ENCODE data around the gene SLC9A3. TPM values are rescaled to one million over a fixed set of nuclear protein-coding genes. Genes with fewer than 3 reads are reported as not detected.

Gene SLC9A3
- polyA plus RNA-seq, 1 of the 3 experiments (the other 2 are of a cell fraction), result 1.9 TPM

DNA sequence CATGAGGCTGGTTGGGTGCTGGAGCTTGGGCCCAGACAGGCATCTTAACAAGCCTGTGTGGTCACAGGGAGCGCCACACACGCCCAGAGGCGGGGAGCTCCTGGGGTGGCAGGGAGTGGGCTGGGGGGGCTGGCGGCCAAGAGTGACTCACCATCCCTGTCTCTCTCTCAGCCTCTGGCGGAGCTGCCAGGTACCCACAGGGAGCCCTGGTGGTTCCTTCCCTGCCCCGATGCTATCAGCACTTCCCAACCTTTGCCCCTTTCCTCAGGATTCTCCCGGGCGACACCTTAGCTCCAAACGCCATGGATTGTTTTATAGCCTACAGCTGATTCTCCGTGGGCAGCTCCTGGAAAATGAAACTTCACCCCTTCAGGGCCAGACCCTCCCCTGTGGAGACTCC lies 5.5 kb downstream of the SLC9A3 start:
- H3K9me3 ChIP-seq, result no peaks in the 10 kb centered on the region
- ChIA-PET CTCF (no interaction called here), POLR2A (no interaction called here)
- H3K79me2 ChIP-seq (ENCODE audit: insufficient read depth), result no peaks in the 10 kb centered on the region
- H3K4me2 ChIP-seq, result no peak overlapping the region
- H3K27ac ChIP-seq (ENCODE audit: low read depth in 2 of 2, low read length in 1 of 2), result no peak overlapping the region
- no peak overlapping the region for H3K4me3 ChIP-seq (ENCODE audit: low read depth in 2 of 2, low read length in 1 of 2)
- H3K9me2 ChIP-seq, result no peaks in the 10 kb centered on the region
- no peaks in the 10 kb centered on the region for H3K36me3 ChIP-seq (replicated peaks in 1 of 2; ENCODE audit: control insufficient read depth in 1 of 2, insufficient read depth in 2 of 2, low read length in 1 of 2)
- H2AFZ ChIP-seq (ENCODE audit: low read depth), result no peak overlapping the region
- no peak overlapping the region for H3K9ac ChIP-seq
- H3K4me1 ChIP-seq (ENCODE audit: control insufficient read depth in 1 of 2, insufficient read depth in 2 of 2, low read depth in 1 of 2, low read length in 1 of 2), result no peaks in the 10 kb centered on the region
- TF ChIP-seq JUND (IDR thresholded peaks at IDR 0.05), result no peak
- TF ChIP-seq FOSL2 (IDR thresholded peaks at IDR 0.05; ENCODE audit: borderline replicate concordance, low read depth), result no peak
- no peak for TF ChIP-seq EZH2phosphoT487 (IDR thresholded peaks at IDR 0.05; ENCODE audit: borderline replicate concordance, low read depth)
- TF ChIP-seq, protein P1, sequence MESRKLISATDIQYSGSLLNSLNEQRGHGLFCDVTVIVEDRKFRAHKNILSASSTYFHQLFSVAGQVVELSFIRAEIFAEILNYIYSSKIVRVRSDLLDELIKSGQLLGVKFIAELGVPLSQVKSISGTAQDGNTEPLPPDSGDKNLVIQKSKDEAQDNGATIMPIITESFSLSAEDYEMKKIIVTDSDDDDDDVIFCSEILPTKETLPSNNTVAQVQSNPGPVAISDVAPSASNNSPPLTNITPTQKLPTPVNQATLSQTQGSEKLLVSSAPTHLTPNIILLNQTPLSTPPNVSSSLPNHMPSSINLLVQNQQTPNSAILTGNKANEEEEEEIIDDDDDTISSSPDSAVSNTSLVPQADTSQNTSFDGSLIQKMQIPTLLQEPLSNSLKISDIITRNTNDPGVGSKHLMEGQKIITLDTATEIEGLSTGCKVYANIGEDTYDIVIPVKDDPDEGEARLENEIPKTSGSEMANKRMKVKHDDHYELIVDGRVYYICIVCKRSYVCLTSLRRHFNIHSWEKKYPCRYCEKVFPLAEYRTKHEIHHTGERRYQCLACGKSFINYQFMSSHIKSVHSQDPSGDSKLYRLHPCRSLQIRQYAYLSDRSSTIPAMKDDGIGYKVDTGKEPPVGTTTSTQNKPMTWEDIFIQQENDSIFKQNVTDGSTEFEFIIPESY (IDR thresholded peaks at IDR 0.05; ENCODE audit: borderline replicate concordance, low read depth), result no peak
- no peak for TF ChIP-seq RCOR1 (IDR thresholded peaks at IDR 0.05; ENCODE audit: low read length)
- no peak for TF ChIP-seq NFIC (IDR thresholded peaks at IDR 0.05; ENCODE audit: borderline replicate concordance)
- TF ChIP-seq, protein P2, sequence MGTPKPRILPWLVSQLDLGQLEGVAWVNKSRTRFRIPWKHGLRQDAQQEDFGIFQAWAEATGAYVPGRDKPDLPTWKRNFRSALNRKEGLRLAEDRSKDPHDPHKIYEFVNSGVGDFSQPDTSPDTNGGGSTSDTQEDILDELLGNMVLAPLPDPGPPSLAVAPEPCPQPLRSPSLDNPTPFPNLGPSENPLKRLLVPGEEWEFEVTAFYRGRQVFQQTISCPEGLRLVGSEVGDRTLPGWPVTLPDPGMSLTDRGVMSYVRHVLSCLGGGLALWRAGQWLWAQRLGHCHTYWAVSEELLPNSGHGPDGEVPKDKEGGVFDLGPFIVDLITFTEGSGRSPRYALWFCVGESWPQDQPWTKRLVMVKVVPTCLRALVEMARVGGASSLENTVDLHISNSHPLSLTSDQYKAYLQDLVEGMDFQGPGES (IDR thresholded peaks at IDR 0.05; ENCODE audit: low read depth, low read length), result no peak
- TF ChIP-seq TEAD4 (IDR thresholded peaks at IDR 0.05; ENCODE audit: borderline replicate concordance, insufficient read depth), result no peak
- no peak for TF ChIP-seq EP300 (IDR thresholded peaks at IDR 0.05; ENCODE audit: borderline replicate concordance in 1 of 2, low read depth in 1 of 2, low read length in 1 of 2)
- TF ChIP-seq GATA2 (CRISPR knock-in tag; IDR thresholded peaks at IDR 0.05), result no peak
- TF ChIP-seq, protein P3, sequence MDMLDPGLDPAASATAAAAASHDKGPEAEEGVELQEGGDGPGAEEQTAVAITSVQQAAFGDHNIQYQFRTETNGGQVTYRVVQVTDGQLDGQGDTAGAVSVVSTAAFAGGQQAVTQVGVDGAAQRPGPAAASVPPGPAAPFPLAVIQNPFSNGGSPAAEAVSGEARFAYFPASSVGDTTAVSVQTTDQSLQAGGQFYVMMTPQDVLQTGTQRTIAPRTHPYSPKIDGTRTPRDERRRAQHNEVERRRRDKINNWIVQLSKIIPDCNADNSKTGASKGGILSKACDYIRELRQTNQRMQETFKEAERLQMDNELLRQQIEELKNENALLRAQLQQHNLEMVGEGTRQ (IDR thresholded peaks at IDR 0.05; ENCODE audit: borderline replicate concordance, low read depth, low read length), result no peak
- H3K27me3 ChIP-seq (ENCODE audit: insufficient read depth), result peaks cover 27% of the 10 kb centered on the region; the same call in 1 of the 2 replicates
- no peaks in the 10 kb centered on the region for H4K20me1 ChIP-seq (ENCODE audit: insufficient read depth)
- no peak for DNase-seq
- no peaks in the 10 kb centered on the region for H3F3A ChIP-seq (replicated peaks; ENCODE audit: insufficient read depth)
- 23% methylated on average over 6 of the region's 10 CpGs for WGBS (ENCODE audit: low lambda C conversion rate)

DNA sequence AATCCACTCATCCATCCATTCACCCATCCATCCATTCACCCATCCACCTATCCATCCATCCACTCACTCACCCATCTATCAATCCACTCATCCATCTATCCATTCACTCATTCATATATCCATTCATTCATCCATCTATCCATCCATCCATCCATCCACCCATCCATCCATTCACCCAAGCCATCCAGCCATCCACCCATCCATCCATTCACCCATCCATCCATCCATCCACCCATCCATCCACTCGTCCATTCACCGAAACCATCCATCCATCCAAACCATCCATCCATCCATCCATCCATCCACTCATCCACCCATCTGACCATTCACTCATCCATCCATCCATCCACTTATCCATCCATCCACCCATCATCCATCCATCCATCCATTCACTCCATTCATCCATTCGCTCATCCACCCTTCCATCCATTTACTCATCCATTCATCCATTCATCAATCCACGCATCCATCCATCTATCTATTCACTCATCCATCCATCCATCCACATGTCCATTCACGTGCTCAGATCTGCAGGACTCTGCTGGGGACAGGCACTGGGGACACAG lies 6.6 kb downstream of the SLC9A3 start:
- no peaks in the 10 kb centered on the region for H4K20me1 ChIP-seq (ENCODE audit: insufficient read depth)
- H3K9ac ChIP-seq, result no peak overlapping the region
- H3K9me2 ChIP-seq, result no peaks in the 10 kb centered on the region
- no peak overlapping the region for H3K4me3 ChIP-seq (ENCODE audit: low read depth in 2 of 2, low read length in 1 of 2)
- POLR2A ChIA-PET, result no interaction called here
- 53% methylated on average over 5 of the region's 5 CpGs for WGBS (ENCODE audit: low lambda C conversion rate)
- CTCF ChIA-PET, result no interaction called here
- H3K4me1 ChIP-seq (ENCODE audit: control insufficient read depth in 1 of 2, insufficient read depth in 2 of 2, low read depth in 1 of 2, low read length in 1 of 2), result no peaks in the 10 kb centered on the region
- H2AFZ ChIP-seq (ENCODE audit: low read depth), result no peak overlapping the region
- H3K27me3 ChIP-seq (ENCODE audit: insufficient read depth), result peaks cover 26% of the 10 kb centered on the region; the same call in 1 of the 2 replicates
- no peaks in the 10 kb centered on the region for H3F3A ChIP-seq (replicated peaks; ENCODE audit: insufficient read depth)
- H3K9me3 ChIP-seq, result no peaks in the 10 kb centered on the region
- no peak overlapping the region for H3K27ac ChIP-seq (ENCODE audit: low read depth in 2 of 2, low read length in 1 of 2)
- DNase-seq, result no peak
- H3K79me2 ChIP-seq (ENCODE audit: insufficient read depth), result no peaks in the 10 kb centered on the region
- H3K36me3 ChIP-seq (replicated peaks in 1 of 2; ENCODE audit: control insufficient read depth in 1 of 2, insufficient read depth in 2 of 2, low read length in 1 of 2), result no peaks in the 10 kb centered on the region
- no peak overlapping the region for H3K4me2 ChIP-seq
- TF ChIP-seq FOXJ3 (CRISPR knock-in tag; IDR thresholded peaks at IDR 0.05) (no peak), ELF1 (IDR thresholded peaks at IDR 0.05) (no peak), GATA2 (CRISPR knock-in tag; IDR thresholded peaks at IDR 0.05) (no peak), EZH2phosphoT487 (IDR thresholded peaks at IDR 0.05; ENCODE audit: borderline replicate concordance, low read depth) (no peak), RCOR1 (IDR thresholded peaks at IDR 0.05; ENCODE audit: low read length) (no peak), NRF1 (IDR thresholded peaks at IDR 0.05; ENCODE audit: low read depth, low read length) (no peak), TAF1 (IDR thresholded peaks at IDR 0.05; ENCODE audit: borderline replicate concordance, low read depth, low read length) (no peak), EP300 (IDR thresholded peaks at IDR 0.05; ENCODE audit: borderline replicate concordance in 1 of 2, low read depth in 1 of 2, low read length in 1 of 2) (no peak), GABPA (IDR thresholded peaks at IDR 0.05; ENCODE audit: low read depth) (no peak)
- TF ChIP-seq, protein P2 (IDR thresholded peaks at IDR 0.05; ENCODE audit: low read depth, low read length), result no peak
- TF ChIP-seq, protein P4, sequence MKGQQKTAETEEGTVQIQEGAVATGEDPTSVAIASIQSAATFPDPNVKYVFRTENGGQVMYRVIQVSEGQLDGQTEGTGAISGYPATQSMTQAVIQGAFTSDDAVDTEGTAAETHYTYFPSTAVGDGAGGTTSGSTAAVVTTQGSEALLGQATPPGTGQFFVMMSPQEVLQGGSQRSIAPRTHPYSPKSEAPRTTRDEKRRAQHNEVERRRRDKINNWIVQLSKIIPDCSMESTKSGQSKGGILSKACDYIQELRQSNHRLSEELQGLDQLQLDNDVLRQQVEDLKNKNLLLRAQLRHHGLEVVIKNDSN (IDR thresholded peaks at IDR 0.05; ENCODE audit: borderline replicate concordance, low read depth), result no peak
- TF ChIP-seq, protein P5, sequence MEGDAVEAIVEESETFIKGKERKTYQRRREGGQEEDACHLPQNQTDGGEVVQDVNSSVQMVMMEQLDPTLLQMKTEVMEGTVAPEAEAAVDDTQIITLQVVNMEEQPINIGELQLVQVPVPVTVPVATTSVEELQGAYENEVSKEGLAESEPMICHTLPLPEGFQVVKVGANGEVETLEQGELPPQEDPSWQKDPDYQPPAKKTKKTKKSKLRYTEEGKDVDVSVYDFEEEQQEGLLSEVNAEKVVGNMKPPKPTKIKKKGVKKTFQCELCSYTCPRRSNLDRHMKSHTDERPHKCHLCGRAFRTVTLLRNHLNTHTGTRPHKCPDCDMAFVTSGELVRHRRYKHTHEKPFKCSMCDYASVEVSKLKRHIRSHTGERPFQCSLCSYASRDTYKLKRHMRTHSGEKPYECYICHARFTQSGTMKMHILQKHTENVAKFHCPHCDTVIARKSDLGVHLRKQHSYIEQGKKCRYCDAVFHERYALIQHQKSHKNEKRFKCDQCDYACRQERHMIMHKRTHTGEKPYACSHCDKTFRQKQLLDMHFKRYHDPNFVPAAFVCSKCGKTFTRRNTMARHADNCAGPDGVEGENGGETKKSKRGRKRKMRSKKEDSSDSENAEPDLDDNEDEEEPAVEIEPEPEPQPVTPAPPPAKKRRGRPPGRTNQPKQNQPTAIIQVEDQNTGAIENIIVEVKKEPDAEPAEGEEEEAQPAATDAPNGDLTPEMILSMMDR (IDR thresholded peaks at IDR 0.05), result no peak
